GM21381 (cell line): Measurements from ENCODE around the gene ATP11B.

ENCODE experiments used
- ATAC-seq: cut with Tn5 transposase; IDR thresholded peaks from one replicate; pipeline ENCODE4 v1.9.1; 2021; ENCODE audit warnings: mild to moderate bottlenecking, moderate library complexity; ENCODE audit not compliant: unreplicated experiment

Gene ATP11B

DNA sequence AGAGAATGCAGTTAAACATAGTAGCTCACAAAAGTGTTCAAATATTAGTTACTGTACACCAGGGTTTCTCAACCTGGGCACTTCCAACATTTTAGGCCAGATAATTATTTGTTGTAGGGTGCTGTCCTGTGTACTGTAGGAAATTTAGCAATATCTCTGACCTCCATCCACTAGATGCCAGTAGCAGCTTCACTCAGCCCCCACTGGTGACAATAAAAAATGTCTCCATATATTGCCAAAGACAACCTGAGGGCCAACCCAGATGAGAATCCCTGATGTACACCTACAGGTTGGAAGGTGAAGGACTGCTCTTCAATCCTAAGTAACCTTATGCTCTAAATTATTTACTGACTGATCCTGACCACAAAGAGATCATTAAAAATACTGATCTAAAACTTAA lies 154.6 kb downstream of the ATP11B start:
- no peak for ATAC-seq

DNA sequence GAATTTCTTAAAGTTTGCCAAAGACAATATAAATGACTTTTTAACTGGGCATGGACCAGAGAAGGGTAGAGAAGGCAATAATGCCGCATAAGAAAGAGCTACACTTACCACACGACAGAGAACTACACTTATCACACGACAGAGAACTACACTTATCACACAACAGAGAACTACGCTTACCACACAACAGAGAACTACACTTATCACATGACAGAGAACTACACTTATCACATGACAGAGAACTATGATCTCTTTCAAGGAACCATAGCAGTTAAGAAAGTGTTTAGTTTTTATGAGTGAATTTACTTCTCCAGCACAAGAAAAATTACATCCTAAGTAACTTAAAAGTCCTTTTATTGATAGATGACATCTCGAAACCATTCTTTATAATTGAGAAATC lies 155.0 kb downstream of the ATP11B start:
- no peak for ATAC-seq

DNA sequence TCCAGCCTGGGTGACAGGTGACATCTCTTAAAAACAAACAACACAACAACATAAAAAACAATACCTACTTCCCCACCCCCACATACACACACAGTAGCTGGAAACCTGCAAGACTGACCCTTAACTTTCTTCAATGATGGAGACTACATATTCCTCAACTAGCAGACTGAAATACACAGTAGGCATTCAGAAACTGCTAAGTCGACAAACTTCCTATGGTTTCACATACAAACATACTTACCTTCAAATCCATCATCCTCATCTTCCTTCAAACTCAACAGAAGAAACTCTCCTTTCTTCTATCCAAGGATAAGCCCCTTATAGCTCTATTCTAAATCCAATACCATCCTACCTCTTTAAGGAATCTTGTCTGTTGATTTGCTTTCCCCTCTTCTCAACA lies 156.4 kb downstream of the ATP11B start:
- no peak for ATAC-seq

DNA sequence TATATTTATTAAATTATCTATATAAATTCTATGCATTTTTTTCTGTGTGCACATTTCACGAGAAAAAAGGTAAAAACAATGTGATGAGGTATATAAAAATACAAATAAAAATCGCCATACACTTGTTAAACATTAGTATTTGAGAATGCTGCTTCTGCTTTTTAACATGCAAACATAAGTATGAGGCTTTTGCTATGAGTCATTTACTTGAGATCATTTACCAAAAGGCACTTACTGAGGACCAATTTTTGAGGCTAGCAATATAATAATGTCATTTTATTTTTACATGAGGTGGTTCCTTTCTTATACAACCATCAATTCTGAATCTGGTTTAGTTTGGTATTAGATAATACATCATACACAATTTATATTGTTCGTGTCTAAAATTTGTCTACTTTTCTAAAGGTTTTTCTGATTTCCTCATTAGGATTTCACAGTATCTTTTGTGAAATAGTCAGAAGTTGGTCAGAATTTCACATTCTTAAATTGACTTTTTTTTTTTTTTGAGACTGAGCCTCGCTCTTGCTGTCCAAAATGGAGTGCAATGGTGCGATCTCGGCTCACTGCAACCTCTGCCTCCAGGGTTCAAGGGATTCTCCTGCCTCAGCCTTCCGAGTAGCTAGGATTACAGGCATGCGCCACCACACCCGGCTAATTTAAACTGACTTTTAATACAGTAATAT lies 161.4 kb downstream of the ATP11B start:
- peak; percentile 85 for ATAC-seq

DNA sequence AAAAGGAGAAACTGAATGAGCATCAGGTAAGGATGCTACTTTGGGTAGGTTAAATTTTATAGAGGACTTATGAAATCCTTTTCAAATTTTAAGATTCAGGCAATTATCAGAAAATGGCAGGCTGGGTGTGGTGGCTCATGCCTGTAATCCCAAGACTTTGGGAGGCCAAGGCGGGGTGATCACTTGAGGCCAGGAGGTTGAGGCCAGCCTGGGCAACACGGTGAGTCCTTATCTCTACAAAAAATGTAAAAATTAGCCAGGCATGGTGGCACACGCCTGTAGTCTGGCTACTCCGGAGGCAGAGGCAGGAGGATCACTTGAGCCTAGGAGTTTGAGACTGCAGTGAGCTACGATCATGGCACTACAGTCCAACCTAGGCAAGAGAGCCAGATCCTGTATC lies 163.9 kb downstream of the ATP11B start:
- ATAC-seq: no peak

DNA sequence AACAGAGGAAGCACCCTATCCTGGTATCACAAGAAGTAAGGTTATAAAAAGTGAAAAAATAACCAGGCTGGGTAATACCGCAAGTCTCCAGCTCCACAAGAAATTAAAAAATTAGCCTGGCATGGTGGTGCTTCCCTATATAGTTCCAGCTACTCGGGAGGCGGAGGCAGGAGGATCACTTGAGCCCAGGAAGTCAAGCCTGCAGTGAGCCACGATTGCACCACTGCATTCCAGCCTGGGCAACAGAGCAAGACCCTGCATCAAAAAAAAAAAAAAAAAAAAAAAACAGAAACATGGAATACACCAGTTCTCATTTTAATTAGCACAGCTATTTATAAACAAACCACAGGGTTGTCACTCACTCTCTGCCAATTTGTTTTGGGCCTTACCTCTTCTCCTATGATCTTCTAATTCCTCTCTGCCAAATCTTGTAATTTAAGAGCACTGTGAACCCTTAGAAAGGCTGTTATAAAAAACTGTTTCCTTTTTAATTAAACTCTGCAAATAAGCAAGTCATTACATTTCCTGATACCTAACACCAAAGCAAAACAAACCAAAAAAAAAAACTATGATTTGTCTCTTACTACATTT lies 164.5 kb downstream of the ATP11B start:
- no peak for ATAC-seq

DNA sequence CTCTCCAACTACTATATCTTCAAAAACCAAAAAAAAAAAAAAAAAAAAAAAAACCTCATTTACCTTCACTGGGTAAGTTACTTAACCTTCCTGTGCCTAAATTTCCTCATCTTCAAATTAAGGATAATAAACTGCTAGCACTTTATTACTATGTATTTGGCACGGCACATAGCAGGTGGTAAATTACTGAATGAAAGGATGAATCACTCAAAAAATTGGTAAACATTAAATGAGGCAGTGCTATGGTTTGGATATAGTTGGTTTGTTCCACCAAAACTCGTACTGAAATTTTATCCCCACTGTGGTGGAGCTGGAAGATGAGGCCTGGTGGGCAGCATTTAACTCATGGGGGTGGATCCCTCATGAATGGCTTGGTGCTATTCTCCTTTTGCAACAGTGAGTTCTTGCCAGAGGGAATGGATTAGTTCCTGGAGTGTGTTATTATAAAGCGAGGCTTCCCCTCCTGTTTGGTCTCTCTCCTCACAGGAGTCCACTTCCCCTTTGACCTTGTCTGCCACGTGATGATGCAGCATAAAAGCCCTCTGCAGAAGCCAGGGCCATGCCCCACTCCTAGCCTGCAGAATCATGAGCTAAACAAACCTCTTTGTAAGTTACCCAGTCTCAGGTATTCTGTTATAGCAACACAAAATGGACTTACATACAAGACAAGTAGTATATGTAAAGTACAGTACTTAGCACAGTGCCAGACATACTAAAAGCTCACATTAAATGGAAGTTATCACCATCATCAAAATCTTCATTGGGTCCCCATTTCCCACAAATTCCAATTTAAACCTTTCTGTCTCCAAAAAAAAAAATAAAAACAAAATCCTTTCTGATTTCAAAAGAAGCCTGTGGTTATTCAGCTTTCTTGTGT lies 166.4 kb downstream of the ATP11B start:
- no peak for ATAC-seq

DNA sequence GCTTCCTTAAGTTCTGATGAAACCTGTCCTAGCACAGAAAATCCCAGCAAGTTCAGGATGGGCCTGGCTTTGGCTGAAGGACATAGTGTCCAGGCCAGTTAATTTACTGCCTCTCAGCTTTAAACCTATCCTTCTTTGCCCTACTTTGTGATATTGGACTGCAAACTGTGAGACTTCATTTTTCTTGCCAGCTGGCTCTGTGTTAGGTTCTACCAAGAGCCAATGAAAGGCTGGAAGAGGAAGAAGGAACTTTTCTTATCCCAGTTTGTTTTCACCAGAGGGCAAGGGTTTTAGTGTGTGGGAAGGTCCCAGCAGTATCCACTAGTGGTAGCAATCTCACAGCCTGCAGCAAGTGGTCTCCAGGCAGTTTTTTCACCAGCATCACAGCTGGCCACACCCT lies 168.9 kb downstream of the ATP11B start:
- ATAC-seq: no peak

DNA sequence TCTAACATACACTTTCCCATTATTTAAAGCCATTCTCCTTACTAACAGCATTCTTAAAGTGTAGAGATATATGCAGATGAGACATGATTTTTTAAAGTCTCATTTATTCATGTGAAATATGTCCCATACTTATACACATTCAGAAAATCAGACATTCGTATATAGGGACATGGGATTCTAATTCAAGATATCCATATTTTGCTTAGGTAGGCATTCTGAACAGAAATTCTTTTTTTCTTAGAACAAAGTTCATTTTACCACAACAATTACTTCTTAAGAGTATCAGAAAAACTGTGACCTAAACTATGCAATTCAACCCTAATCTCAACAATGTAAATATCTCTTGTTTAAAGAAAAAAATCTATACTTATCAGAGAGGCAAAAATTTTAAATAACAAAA lies 170.9 kb downstream of the ATP11B start:
- ATAC-seq: no peak

DNA sequence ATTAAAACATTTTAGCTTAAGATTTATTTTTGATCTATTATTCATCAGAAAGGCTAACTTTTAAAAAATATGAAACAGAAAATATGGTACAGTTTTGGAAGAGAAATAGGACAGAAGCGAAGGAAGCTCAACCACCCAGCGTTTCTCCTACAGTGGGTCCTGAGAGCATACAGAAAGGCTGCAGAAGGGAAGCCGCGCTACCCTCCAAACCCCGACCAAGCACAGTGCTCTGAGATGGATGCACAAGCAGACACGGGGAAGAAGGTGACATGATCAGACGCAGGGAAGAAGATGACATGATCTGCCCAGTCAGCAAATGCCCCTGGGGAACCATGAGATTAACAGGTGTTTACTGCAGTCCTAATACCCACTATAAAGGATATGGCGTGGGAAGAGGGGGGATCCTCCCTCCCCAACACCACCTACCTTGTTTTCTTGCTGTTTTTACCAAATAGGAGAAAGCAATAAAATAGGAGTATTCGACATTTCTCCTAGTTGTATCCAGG lies 172.6 kb downstream of the ATP11B start:
- no peak for ATAC-seq

DNA sequence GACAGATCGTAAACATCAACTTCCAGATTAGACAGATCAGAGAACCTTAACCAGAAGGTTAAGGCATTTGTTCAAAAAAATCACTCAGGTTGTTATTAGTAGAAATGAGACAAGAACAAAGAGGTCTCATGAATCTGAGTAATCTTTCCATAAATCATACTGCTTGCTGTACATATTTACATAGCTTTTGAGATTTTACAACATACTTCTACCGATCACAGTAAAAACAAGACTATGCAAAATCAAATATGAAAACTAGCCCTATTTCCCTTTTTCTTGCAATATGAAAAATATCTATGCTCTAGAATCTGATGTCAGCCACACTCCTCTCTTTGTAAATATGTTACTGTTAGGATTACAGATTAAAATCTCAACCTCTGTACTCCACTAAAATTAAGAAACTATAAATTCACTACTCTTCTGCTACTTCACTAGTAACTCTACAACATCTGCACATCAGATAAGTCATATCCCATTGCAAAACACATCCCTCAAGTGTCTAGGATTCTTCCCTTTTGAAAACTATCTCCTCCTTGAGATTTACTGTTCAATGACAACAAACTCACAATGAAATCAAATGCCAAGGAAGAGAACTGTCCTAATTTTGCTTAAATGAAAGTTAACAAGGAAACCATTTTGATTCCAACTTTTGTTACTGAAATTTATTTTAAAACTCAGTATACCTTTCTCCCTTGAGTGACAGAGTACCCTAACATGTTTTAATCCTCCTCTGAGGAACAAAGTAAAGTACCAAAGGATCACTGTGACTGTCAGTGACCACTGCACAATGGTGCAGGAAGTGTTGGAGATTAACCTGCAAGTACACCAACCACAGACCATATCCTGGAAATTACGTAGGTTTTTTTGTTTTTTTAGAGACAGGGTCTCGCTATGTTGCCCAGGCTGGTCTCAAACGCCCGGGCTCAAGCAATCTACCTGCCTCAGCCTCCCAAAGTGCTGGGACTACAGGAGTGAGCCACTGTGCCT lies 174.2 kb downstream of the ATP11B start:
- ATAC-seq: no peak

DNA sequence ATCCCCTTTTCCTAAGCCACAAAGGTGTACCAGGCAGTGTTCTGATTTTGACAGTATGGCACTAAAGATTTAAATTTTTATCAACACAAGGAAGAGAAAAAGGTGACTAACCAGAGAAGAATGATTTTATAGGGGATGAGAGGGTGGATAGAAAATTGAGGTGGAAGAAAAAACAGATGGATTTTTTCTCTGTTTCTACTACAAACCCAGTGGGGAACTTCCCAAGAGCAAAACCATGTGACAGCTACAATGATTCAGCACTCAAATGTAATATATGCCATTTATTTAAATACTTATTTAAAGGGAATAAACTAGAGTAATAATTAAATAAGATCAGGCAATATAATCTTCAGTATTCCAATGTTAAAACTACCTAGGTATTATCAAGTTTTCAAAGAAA lies 176.0 kb downstream of the ATP11B start:
- ATAC-seq: no peak

DNA sequence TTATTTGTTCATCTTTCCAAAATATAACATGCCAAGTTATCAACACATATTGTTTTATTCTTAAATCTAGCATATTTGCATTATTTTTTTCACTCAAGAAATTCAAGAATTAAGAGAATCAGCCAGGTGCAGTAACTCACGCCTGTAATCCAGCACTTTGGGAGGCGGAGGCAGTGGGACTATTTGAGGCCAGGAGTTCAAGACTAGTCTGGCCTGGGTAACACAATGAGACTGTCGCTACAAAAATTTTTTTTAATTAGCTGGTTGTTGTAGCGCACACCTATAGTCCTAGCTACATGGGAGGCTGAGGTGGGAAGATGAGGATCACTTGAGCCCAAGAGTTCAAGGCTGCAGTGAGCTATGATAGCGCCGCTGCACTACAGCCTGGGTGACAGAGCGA lies 176.5 kb downstream of the ATP11B start:
- ATAC-seq: no peak

DNA sequence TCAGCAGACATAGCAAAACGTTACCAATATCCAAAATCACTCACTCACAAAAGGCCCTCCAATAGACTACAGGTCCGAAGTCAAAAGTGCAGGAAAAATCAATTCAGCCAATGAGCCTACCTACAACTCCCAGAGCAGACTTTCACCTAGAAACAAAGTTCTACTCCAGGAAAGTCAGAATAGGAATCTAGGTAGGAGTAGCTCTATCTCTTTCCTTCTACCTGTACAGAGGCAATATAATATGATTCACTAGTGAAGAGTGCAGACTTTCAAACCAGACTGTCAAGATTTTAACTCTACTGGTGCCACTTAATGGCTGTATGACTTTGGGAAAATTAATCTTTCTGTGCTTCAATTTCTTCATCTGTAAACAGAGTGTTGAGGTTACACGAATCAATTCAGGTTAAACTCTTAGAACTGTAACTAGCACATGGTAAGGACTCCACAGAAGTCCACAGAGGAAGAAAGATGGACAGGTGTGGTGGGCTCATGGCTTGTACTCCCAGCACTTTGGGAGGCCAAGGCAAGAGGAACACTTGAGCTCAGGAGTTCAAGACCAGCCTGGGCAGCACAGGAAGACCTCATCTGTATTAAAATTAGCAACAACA lies 177.6 kb downstream of the ATP11B start:
- no peak for ATAC-seq
